ENCODE data around the gene ASPSCR1.

The ASPSCR1 gene

GRCh38 chr17:82021107-82021899, 43.9 kb downstream of the ASPSCR1 start:
- peak; percentile 83 for DNase-seq (ENCODE audit: low read depth)
- H3K4me3 ChIP-seq (replicated peaks; ENCODE audit: low read depth, low read length) = peak overlapping the region; percentile 79
- peak; percentile 85 for TF ChIP-seq CTCF (IDR thresholded peaks at IDR 0.05; ENCODE audit: low read length, missing control alignments)

- H3K4me3 ChIP-seq (replicated peaks; ENCODE audit: low read depth, low read length) = peak overlapping the region; percentile 79
- DNase-seq (ENCODE audit: low read depth) = no peak
- TF ChIP-seq CTCF (IDR thresholded peaks at IDR 0.05; ENCODE audit: low read length, missing control alignments) = no peak
Observed at GRCh38 chr17:82021900-82022309, 44.5 kb downstream of the ASPSCR1 start.

GRCh38 chr17:82022310-82022980, 45.0 kb downstream of the ASPSCR1 start, which contains the start of gene CENPX:
Gene CENPX (minus strand): TSS chr17:82022878. CDS start chr17:82022861, 17 bp downstream.
- no peak for TF ChIP-seq CTCF (IDR thresholded peaks at IDR 0.05; ENCODE audit: low read length, missing control alignments)
- no peak for DNase-seq (ENCODE audit: low read depth)

GRCh38 chr17:82022981-82023446, 45.6 kb downstream of the ASPSCR1 start, which contains the start of gene LRRC45:
Gene LRRC45 (plus strand): TSS chr17:82023305. CDS start chr17:82023644, 339 bp downstream.
- no peak for TF ChIP-seq CTCF (IDR thresholded peaks at IDR 0.05; ENCODE audit: low read length, missing control alignments)
- DNase-seq (ENCODE audit: low read depth) = peak; percentile 100
- peak within 1 kb of the TSS; percentile 79 for H3K4me3 ChIP-seq (replicated peaks; ENCODE audit: low read depth, low read length)

More at GRCh38 chr17:82022310-82022980, 45.0 kb downstream of the ASPSCR1 start, which contains the start of gene CENPX:
- peak within 1 kb of the TSS; percentile 79 for H3K4me3 ChIP-seq (replicated peaks; ENCODE audit: low read depth, low read length)

GRCh38 chr17:82023447-82024241, 46.2 kb downstream of the ASPSCR1 start:
- DNase-seq (ENCODE audit: low read depth) = no peak
- H3K4me3 ChIP-seq (replicated peaks; ENCODE audit: low read depth, low read length) = peak overlapping the region; percentile 68
- no peak for TF ChIP-seq CTCF (IDR thresholded peaks at IDR 0.05; ENCODE audit: low read length, missing control alignments)

- no peak for DNase-seq (ENCODE audit: low read depth)
- no peak overlapping the region for H3K4me3 ChIP-seq (replicated peaks; ENCODE audit: low read depth, low read length)
- no peak for TF ChIP-seq CTCF (IDR thresholded peaks at IDR 0.05; ENCODE audit: low read length, missing control alignments)
Observed at GRCh38 chr17:82024859-82025258, 47.4 kb downstream of the ASPSCR1 start.
